ENCODE measurements around the gene HDLBP. TPM values are rescaled to one million over a fixed set of nuclear protein-coding genes. Genes with fewer than 3 reads are reported as not detected.

The HDLBP gene
- total RNA-seq, 5 donors from 2014 or later (not counting 1 experiment from before 2014, with no cell fraction given) = 130 to 184 (median 148) TPM

DNA sequence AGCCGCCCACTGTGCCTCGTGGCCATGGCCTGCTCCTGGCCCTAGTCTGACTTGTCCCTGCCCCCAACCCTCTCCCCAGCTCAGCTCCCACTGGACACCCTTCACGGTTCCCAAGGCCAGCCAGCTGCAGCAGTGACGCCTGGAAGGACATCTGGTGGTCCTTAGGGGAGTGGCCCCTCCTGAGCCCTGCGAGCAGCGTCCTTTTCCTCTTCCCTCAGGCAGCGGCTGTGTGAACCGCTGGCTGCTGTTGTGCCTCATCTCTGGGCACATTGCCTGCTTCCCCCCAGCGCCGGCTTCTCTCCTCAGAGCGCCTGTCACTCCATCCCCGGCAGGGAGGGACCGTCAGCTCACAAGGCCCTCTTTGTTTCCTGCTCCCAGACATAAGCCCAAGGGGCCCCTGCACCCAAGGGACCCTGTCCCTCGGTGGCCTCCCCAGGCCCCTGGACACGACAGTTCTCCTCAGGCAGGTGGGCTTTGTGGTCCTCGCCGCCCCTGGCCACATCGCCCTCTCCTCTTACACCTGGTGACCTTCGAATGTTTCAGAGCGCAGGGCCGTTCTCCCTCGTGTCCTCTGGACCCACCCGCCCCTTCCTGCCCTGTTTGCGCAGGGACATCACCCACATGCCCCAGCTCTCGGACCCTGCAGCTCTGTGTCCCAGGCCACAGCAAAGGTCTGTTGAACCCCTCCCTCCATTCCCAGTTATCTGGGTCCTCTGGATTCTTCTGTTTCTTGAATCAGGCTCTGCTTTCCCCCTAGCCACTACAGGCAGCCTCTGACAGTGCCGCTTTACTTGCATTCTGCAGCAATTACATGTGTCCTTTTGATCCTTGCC, 91.2 kb downstream of the HDLBP start:
- DNase-seq = no peak
- ATAC-seq (replicated peaks in 1 of 4) = no peak
- H3K4me3 ChIP-seq (ENCODE audit: control insufficient read depth in 1 of 2, extremely low read depth in 1 of 2, low read length in 1 of 2) = no peak overlapping the region
- POLR2A ChIA-PET = interaction anchor here in 1 of 2 donors (0.5 kb wide), 1 partner anchor 491 kb away, joined by 4 read pairs; no protein-coding TSS in a partner anchor
- peaks cover 3 to 17% of the 10 kb centered on the region in 2 experiments for H3K27me3 ChIP-seq (replicated peaks in 1 of 2; ENCODE audit: control insufficient read depth in 2 of 2, extremely low read depth in 1 of 2, insufficient read depth in 2 of 2, low read length in 1 of 2)
- peaks cover 0 to 5% of the 10 kb centered on the region in 2 experiments for H3K4me1 ChIP-seq (ENCODE audit: control insufficient read depth in 1 of 2, extremely low read depth in 1 of 2, insufficient read depth in 2 of 2, low read length in 2 of 2)
- H3K27me3 Mint-ChIP-seq = no peaks in the 10 kb centered on the region
- peaks cover 19% of the 10 kb centered on the region for H3K36me3 Mint-ChIP-seq
- H3K9me3 ChIP-seq = no peaks in the 10 kb centered on the region
- no peak overlapping the region for H3K4me3 Mint-ChIP-seq
- CTCF ChIA-PET = no interaction called here
- 83% methylated on average over 26 of the region's 26 CpGs for WGBS (ENCODE audit: insufficient coverage)
- H3K36me3 ChIP-seq (ENCODE audit: control insufficient read depth in 2 of 2, extremely low read depth in 1 of 2, insufficient read depth in 1 of 2, low read length in 1 of 2) = peaks cover 10 to 19% of the 10 kb centered on the region in 2 donors
- H3K4me1 Mint-ChIP-seq = peaks cover 1 to 6% (median 4%) of the 10 kb centered on the region in 3 donors
- no peaks in the 10 kb centered on the region for H3K9me3 Mint-ChIP-seq
- H3K27ac Mint-ChIP-seq = no peak overlapping the region
- H3K27ac ChIP-seq (ENCODE audit: low read length) = no peak overlapping the region

GRCh38 chr2:241223211-241224017, 92.1 kb downstream of the HDLBP start:
- CTCF ChIA-PET = no interaction called here
- Histone ChIP-seq H3K36me3 (ENCODE audit: control insufficient read depth in 2 of 2, extremely low read depth in 1 of 2, insufficient read depth in 1 of 2, low read length in 1 of 2) (peaks cover 10 to 11% of the 10 kb centered on the region in 2 donors), H3K27ac (ENCODE audit: low read length) (no peak overlapping the region), H3K9me3 (no peaks in the 10 kb centered on the region), H3K4me3 (ENCODE audit: control insufficient read depth in 1 of 2, extremely low read depth in 1 of 2, low read length in 1 of 2) (no peak overlapping the region), H3K27me3 (replicated peaks in 1 of 2; ENCODE audit: control insufficient read depth in 2 of 2, extremely low read depth in 1 of 2, insufficient read depth in 2 of 2, low read length in 1 of 2) (peaks cover 4 to 17% of the 10 kb centered on the region in 2 experiments), H3K4me1 (ENCODE audit: control insufficient read depth in 1 of 2, extremely low read depth in 1 of 2, insufficient read depth in 2 of 2, low read length in 2 of 2) (peaks cover 0 to 11% of the 10 kb centered on the region in 2 experiments)
- Mint-ChIP-seq H3K9me3 (no peaks in the 10 kb centered on the region), H3K36me3 (peaks cover 16% of the 10 kb centered on the region), H3K27ac (no peak overlapping the region), H3K4me1 (peaks cover 9 to 15% (median 12%) of the 10 kb centered on the region in 3 donors), H3K27me3 (no peaks in the 10 kb centered on the region), H3K4me3 (no peak overlapping the region)
- POLR2A ChIA-PET = interaction anchor here in 1 of 2 donors (0.5 kb wide), 2 partner anchors 483 to 492 kb away, joined by 3 to 4 read pairs; no protein-coding TSS in a partner anchor
- WGBS (ENCODE audit: insufficient coverage) = 64% methylated on average over 17 of the region's 23 CpGs
- ATAC-seq (replicated peaks in 1 of 4) = peak in 1 of 4 experiments; percentile 28
- DNase-seq = no peak

DNA sequence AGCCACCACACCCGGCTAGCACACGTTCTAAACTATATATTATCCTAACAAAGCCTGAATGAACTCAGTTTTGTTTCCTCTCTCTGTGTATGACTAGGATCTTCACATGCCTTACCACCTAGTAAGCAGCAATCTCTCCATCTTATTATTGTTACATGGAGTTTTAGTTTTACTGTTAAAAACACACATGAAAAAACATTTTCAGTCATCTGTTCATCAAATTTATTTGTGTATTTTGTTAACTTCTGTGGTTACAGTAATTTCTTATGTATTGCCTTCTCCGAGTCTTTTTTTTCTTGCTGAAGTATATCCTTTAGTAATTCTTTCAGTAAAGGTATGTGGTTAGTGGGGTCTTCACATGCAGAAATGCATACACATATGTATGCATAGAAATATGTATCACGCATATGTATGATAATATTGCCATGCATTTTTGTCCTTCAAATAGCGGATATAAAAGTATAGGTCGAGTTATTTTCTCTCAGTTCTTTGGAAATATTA, 95.6 kb downstream of the HDLBP start:
- Mint-ChIP-seq H3K4me1 (peaks cover 14 to 17% (median 14%) of the 10 kb centered on the region in 3 donors), H3K36me3 (no peaks in the 10 kb centered on the region), H3K27ac (no peak overlapping the region), H3K9me3 (no peaks in the 10 kb centered on the region), H3K4me3 (peak overlapping the region in 1 of 3 donors; percentile 90), H3K27me3 (no peaks in the 10 kb centered on the region)
- ATAC-seq (replicated peaks in 1 of 4) = no peak
- H3K4me1 ChIP-seq (ENCODE audit: control insufficient read depth in 1 of 2, extremely low read depth in 1 of 2, insufficient read depth in 2 of 2, low read length in 2 of 2) = peaks cover 0 to 16% of the 10 kb centered on the region in 2 experiments
- WGBS (ENCODE audit: insufficient coverage) = 92% methylated on average over 3 of the region's 6 CpGs
- peaks cover 4 to 17% of the 10 kb centered on the region in 2 experiments for H3K27me3 ChIP-seq (replicated peaks in 1 of 2; ENCODE audit: control insufficient read depth in 2 of 2, extremely low read depth in 1 of 2, insufficient read depth in 2 of 2, low read length in 1 of 2)
- ChIA-PET CTCF (no interaction called here), POLR2A (no interaction called here)
- no peak overlapping the region for H3K27ac ChIP-seq (ENCODE audit: low read length)
- no peaks in the 10 kb centered on the region for H3K9me3 ChIP-seq
- no peak overlapping the region for H3K4me3 ChIP-seq (ENCODE audit: control insufficient read depth in 1 of 2, extremely low read depth in 1 of 2, low read length in 1 of 2)
- H3K36me3 ChIP-seq (ENCODE audit: control insufficient read depth in 2 of 2, extremely low read depth in 1 of 2, insufficient read depth in 1 of 2, low read length in 1 of 2) = no peaks in the 10 kb centered on the region
- no peak for DNase-seq

GRCh38 chr2:241219030-241219382, 96.5 kb downstream of the HDLBP start:
- peaks cover 4 to 17% of the 10 kb centered on the region in 2 experiments for H3K27me3 ChIP-seq (replicated peaks in 1 of 2; ENCODE audit: control insufficient read depth in 2 of 2, extremely low read depth in 1 of 2, insufficient read depth in 2 of 2, low read length in 1 of 2)
- Mint-ChIP-seq H3K4me3 (peak overlapping the region; percentile 78 to 90 (median 85)), H3K9me3 (no peaks in the 10 kb centered on the region), H3K36me3 (no peaks in the 10 kb centered on the region), H3K27ac (no peak overlapping the region), H3K27me3 (no peaks in the 10 kb centered on the region), H3K4me1 (peaks cover 12 to 14% (median 14%) of the 10 kb centered on the region in 3 donors)
- ChIA-PET CTCF (interaction anchor here in 1 of 2 donors (0.6 to 0.9 kb wide), 5 partner anchors 69 to 515 kb away, joined by 3 to 6 read pairs (median 3); partner anchors contain the start of genes D2HGDH, PASK and PPP1R7), POLR2A (no interaction called here)
- H3K9me3 ChIP-seq = no peaks in the 10 kb centered on the region
- no peak for DNase-seq
- H3K4me3 ChIP-seq (ENCODE audit: control insufficient read depth in 1 of 2, extremely low read depth in 1 of 2, low read length in 1 of 2) = peak overlapping the region in 1 of 2 donors; percentile 44
- no peak for ATAC-seq (replicated peaks in 1 of 4)
- H3K27ac ChIP-seq (ENCODE audit: low read length) = no peak overlapping the region
- H3K4me1 ChIP-seq (ENCODE audit: control insufficient read depth in 1 of 2, extremely low read depth in 1 of 2, insufficient read depth in 2 of 2, low read length in 2 of 2) = peaks cover 0 to 16% of the 10 kb centered on the region in 2 experiments
- 0% methylated on average over 1 of the region's 4 CpGs for WGBS (ENCODE audit: insufficient coverage)
- H3K36me3 ChIP-seq (ENCODE audit: control insufficient read depth in 2 of 2, extremely low read depth in 1 of 2, insufficient read depth in 1 of 2, low read length in 1 of 2) = no peaks in the 10 kb centered on the region

- peak overlapping the region; percentile 19 to 57 for H3K27ac Mint-ChIP-seq
- no peaks in the 10 kb centered on the region for H3K9me3 ChIP-seq
- H3K36me3 ChIP-seq (ENCODE audit: control insufficient read depth in 2 of 2, extremely low read depth in 1 of 2, insufficient read depth in 1 of 2, low read length in 1 of 2) = no peaks in the 10 kb centered on the region
- peak overlapping the region; percentile 44 to 51 for H3K4me3 ChIP-seq (ENCODE audit: control insufficient read depth in 1 of 2, extremely low read depth in 1 of 2, low read length in 1 of 2)
- H3K9me3 Mint-ChIP-seq = no peaks in the 10 kb centered on the region
- peak in 30 of 35 experiments; percentile 10 to 66 (median 30) for DNase-seq
- WGBS (ENCODE audit: insufficient coverage) = 2% methylated on average over 41 of the region's 83 CpGs
- no peak overlapping the region for H3K27ac ChIP-seq (ENCODE audit: low read length)
- POLR2A ChIA-PET = no interaction called here
- ATAC-seq (replicated peaks in 1 of 4) = peak; percentile 52 to 64 (median 58)
- peaks cover 12 to 14% (median 14%) of the 10 kb centered on the region in 3 donors for H3K4me1 Mint-ChIP-seq
- CTCF ChIA-PET = interaction anchor here in 1 of 2 donors (0.6 to 0.9 kb wide), 2 partner anchors 68 to 69 kb away, joined by 3 to 6 read pairs; partner anchors contain the start of genes PASK and PPP1R7
- H3K27me3 ChIP-seq (replicated peaks in 1 of 2; ENCODE audit: control insufficient read depth in 2 of 2, extremely low read depth in 1 of 2, insufficient read depth in 2 of 2, low read length in 1 of 2) = peaks cover 4 to 14% of the 10 kb centered on the region in 2 experiments
- peaks cover 0 to 13% of the 10 kb centered on the region in 2 experiments for H3K4me1 ChIP-seq (ENCODE audit: control insufficient read depth in 1 of 2, extremely low read depth in 1 of 2, insufficient read depth in 2 of 2, low read length in 2 of 2)
- H3K4me3 Mint-ChIP-seq = peak overlapping the region; percentile 78 to 90 (median 85)
- no peaks in the 10 kb centered on the region for H3K27me3 Mint-ChIP-seq
- H3K36me3 Mint-ChIP-seq = no peaks in the 10 kb centered on the region
Observed at GRCh38 chr2:241218131-241219029, 97.1 kb downstream of the HDLBP start.
